Stimulated activated CD4-positive, alpha-beta T cell treated with anti-CD3 and anti-CD28 coated beads, Interleukin-15, amount 100 ng/mL, for 24 hours (primary cell): ENCODE data around the gene TPPP2.
A peak's percentile ranks its signal among the peaks of the same experiment; 100 is the strongest.
"Not testable (repeated sequence)": the region's sequence is repeated elsewhere in the genome, so short reads cannot be mapped to it uniquely, and the experiment has no call there.

Source experiments
- DNase-seq: peaks from one replicate; pipeline ENCODE4 v3.0.0-alpha.2; 2020

TPPP2 gene

GRCh38 chr14:21029917-21030316 lies at the start of gene TPPP2:
TPPP2 (plus strand) TSS chr14:21030217; CDS start chr14:21030582, 365 bp downstream.
- DNase-seq = no peak

GRCh38 chr14:20980906-20981305 lies 49.1 kb upstream of the TPPP2 start:
- no peak for DNase-seq

DNA sequence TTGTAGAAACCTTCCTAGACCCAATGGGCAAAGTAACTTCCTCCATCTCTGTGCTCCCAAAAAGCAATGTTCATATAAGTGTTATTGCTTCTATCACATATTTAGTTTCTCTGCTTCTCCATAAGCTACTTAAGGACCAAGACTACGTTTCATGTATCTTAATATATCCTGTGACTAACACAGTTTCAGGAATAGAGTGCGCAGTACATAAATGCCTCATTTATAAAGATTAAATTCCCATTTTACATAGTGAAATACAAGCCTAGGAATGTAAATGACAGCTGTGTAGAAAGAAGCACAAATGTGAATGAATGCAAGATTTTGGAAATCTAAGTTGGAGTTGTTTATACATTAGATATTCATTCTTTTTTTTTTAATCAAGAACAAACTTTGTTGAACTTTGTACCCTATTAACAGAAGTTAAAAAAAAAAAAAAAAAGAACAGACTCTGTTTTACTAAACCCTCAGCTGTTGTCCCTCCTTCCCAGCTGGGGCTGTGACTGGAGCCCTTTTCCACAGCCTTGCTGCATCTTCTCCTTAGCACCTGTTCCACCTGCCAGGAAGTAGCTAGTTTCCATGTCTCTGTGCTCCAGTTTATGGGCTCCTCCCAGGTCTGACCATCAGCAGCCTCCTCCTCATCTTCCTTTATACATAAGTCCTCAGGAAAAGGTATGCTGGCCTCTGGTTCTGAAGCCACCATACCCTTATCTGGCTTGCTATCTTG lies 47.2 kb upstream of the TPPP2 start:
- no peak for DNase-seq

DNA sequence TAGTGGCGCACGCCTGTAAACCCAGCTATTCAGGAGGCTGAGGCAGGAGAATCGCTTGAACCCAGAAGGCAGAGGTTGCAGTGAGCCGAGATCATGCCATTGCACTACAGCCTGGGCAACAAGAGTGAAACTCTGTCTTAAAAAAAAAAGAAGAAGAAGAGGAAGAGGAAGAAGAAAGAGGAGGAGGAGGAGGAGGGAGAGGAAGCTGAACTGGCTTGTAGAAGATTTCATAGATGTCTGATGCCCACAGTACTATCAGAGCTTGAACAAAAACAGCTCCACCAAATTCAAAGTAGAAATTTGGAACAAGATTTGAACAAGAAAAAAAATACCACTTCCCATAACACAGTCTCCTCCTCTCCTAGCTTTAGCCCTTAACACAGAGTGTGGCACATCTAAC lies 44.4 kb upstream of the TPPP2 start:
- DNase-seq = not testable (repeated sequence)

DNA sequence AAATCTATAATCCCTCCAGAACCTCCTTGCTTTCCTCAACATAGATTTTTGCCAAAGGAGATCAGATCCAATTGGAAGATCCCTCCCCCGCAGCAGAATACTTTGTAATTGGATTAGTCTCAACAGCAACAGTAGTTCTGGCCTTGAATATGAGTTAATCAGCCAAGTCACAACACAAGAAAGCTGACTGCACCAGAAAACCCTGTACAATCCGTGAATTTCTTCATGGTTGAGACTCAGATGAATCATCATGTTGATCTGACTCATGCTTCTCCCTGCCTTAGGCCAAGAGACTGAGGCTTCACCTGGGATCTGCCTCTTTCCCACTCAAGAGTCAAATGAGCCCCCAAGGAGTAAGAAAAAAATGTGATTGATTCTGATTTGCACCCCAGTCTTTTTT lies 43.2 kb upstream of the TPPP2 start:
- DNase-seq = no peak

DNA sequence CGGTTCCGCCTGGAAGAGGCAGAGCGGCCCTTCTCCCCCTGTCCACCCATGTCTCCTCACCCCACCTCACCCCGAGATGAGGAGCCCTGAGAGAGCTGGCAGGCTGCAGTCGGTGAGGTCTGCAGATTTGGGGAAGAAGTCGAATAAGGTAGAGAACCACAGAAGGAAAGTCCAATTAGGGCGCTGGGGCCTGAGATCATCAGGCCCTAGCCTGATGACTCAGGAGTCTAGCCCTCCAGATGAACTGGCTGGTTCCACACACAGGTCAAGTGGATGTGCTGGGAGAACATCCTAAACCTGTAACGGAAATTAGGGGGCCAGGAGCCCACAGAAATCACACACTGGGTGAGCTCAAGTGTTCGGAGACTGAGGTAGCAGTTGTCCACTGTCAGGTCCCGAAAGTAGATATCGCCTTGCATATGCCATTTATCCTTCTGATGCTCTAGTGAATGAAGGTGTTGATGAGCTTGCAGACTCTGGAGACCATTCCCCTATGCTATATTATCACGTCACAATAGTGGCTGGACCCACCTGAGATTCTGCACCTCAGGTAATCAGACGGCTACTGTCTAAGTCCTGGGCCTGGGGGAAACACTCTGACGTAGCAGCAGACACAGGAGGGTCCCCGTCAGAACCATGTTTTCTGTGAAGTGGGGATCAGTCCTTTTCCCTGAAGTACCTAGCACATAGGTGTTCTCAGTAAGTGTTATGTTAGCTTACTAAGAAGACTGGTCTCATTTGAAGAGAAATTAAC lies 41.1 kb upstream of the TPPP2 start:
- DNase-seq = no peak

DNA sequence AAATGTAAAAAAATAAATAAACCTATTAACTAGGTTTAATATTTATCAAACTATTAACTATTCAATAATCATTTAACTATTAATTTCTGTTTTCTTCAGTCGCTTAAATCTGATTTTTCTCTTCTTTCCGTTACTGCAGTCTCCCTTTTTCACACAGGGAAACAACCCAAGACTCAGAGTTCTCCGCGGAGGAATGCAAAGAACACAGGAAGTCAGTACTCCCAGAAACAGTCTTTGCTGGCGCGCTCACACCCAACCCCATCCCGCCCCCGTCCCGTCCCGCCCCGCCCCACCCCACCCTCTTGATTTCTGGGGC lies 40.6 kb upstream of the TPPP2 start:
- DNase-seq = no peak

GRCh38 chr14:20989787-20990600 lies 40.0 kb upstream of the TPPP2 start, which contains the start of gene METTL17:
METTL17 (plus strand) TSS chr14:20989980; CDS start chr14:20990003, 23 bp downstream.
- DNase-seq = peak; percentile 92

GRCh38 chr14:20996521-20996920 lies 33.5 kb upstream of the TPPP2 start:
- no peak for DNase-seq

- DNase-seq = no peak
Observed at GRCh38 chr14:20997115-20997514, 32.9 kb upstream of the TPPP2 start.

GRCh38 chr14:20997564-20997963 lies 32.5 kb upstream of the TPPP2 start:
- no peak for DNase-seq

GRCh38 chr14:20998139-20998538 lies 31.9 kb upstream of the TPPP2 start:
- DNase-seq = no peak

DNA sequence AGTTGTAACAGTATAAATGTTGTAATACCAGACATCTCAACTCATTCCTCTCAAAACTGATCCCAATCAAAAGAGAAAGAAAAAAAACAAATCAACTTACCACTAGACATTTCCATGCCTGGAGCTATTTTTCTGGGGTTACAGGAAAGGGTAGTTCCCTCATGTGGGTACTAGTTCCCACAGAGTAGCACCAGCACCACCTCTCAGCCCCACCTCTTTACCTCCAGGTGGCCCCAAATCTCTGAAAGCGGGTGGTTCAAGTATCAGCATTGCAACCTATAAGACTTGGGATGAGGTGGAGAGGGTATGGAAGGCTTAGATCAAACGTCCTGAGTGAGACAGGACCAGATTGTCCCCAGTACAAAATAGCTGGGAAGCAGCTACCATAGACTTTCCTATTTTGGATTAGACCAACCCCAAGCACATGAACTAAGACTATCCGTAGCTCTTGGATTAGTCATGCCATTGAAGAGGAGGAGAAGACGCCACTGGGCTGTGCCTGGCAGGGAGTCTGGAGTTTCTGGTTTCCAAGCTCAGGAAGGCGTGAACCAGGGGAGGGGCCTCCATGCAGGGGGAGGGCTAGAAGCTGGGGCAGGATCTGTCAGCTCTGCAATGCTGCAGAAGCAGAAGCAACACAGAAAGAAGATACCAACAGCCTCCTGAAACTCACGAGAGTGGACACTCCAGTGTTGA lies 31.2 kb upstream of the TPPP2 start, which contains the start of gene SLC39A2:
Gene SLC39A2 (plus strand): TSS at position 620 of the 693 bp plus-strand sequence. CDS start 154 bp downstream, outside the sequence.
- DNase-seq = no peak

DNA sequence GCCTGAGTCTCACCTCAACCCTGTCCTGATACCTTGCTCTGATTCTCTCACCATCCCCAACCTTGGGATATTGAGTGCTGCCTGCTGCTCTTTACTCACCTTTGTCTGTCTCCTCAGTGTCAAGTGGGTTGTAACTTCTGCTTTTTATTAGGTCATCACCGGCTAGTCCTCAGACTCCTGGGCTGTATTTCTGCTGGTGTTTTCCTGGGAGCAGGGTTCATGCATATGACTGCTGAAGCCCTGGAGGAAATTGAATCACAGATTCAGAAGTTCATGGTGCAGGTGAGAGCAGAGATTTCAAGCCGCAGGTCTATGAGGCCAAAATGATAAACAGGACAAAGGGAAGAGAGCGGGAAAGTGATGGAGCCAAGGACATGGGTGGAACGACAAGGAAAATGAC lies 30.4 kb upstream of the TPPP2 start:
- DNase-seq = no peak

- no peak for DNase-seq
Observed at GRCh38 chr14:21001218-21001617, 28.8 kb upstream of the TPPP2 start.

DNA sequence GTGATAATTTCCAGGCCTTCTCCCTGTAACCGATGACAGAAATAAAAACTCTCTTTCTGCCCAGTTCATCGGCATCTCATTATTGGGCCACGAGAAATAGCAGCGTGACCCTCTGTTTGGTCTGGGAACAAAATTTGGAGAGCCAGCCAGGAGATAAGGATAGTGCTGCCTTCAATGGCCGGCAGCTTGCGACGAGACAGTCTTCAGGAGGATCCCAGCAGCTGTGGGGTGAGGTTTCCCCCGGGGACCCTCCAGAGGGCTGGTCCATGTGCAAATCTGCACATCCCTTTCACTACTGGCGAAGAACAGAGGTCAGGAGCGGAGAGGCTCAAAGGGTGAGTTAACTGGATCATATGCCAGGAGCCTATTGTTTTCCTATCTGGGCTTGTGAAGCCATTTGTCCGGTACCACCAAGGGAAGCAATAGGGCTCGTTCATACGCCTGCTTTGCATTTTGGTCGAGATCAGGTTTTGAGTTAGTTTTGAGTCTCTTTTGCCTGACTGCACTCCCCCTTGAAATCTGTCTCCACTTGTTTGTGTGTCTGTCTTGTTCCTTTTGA lies 26.1 kb upstream of the TPPP2 start:
- DNase-seq = no peak

DNA sequence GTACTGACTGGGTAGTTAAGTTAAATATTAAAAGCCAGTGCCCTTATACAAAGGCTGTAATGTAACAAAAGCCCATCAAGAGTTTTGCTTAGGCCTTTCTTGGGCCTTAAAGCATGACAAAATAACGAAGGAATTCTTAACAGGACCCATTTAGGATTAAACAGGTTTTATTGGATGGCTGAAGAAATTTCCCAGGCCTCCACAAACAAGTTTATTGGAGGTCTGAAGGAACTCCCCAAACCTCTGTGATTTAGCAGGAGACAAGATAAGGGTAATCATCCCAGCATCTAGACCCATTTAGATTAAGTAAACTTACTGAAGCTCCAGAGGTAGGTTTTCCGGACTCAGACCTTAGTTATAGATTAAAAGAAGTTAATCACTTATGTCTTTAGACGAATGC lies 20.3 kb upstream of the TPPP2 start:
- not testable (repeated sequence) for DNase-seq

- DNase-seq = no peak
Observed at GRCh38 chr14:21011136-21011535, 18.9 kb upstream of the TPPP2 start.

DNA sequence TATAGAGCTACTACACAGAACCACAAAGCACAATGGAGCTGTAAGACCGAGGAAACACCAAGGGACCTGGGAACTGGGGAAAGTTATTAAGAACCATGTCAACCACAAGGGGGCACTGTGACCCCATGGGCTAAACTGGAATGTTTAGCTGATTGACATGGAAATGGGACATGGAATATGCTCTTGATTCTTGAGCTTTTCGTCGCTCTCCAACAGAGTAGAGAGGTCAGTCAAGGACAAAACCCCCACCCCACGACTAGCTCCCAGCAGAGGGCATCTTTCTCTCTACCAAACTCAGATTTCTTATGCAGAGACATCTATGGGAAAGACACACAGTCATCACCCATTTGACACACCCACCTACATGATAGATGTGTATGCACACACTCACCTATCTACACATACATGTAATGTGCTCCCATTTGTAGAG lies 15.2 kb upstream of the TPPP2 start:
- peak; percentile 88 for DNase-seq

GRCh38 chr14:21015312-21015711 lies 14.7 kb upstream of the TPPP2 start:
- no peak for DNase-seq

- no peak for DNase-seq
Observed at GRCh38 chr14:21016413-21017190, 13.4 kb upstream of the TPPP2 start.
